ENCODE results near the gene MYO1G. TPM values are rescaled to one million over a fixed set of nuclear protein-coding genes. Genes with fewer than 3 reads are reported as not detected.

MYO1G gene
- total and polyA plus RNA-seq, 8 donors = 1.7 to 16.7 (median 3.3) TPM

GRCh38 chr7:44985033-44985695 lies 6.3 kb upstream of the MYO1G start:
- no peak for TF ChIP-seq EP300 (IDR thresholded peaks at IDR 0.05)
- TF ChIP-seq POLR2AphosphoS5 (IDR thresholded peaks at IDR 0.05) = no peak
- TF ChIP-seq POLR2A (IDR thresholded peaks at IDR 0.05) = no peak
- no peak for DNase-seq
- intact Hi-C loops (cut with DNase I; ENCODE audit: low total_unique reads) = no loop called here
- Histone ChIP-seq H3K4me1 (peaks cover 24 to 48% (median 37%) of the 10 kb centered on the region in 4 donors), H3K9me3 (no peaks in the 10 kb centered on the region), H3K36me3 (peaks cover 30 to 53% (median 48%) of the 10 kb centered on the region in 4 donors), H3K27me3 (no peaks in the 10 kb centered on the region), H3K4me3 (peak overlapping the region; percentile 58 to 71 (median 62)), H3K27ac (peak overlapping the region in 4 of 5 donors; percentile 92 to 96 (median 95))
- 51 to 66% (median 58%) methylated on average over 6 of the region's 6 CpGs for WGBS, 5 donors

GRCh38 chr7:44984478-44984758 lies 5.6 kb upstream of the MYO1G start:
- intact Hi-C loops (cut with DNase I; ENCODE audit: low total_unique reads) = no loop called here
- H3K27ac ChIP-seq = peak overlapping the region in 2 of 5 donors; percentile 96
- 50 to 71% (median 52%) methylated on average over 3 of the region's 3 CpGs for WGBS, 5 donors

GRCh38 chr7:44983742-44984477 lies 5.1 kb upstream of the MYO1G start:
- H3K27ac ChIP-seq = peak overlapping the region in 1 of 5 donors; percentile 96

More at GRCh38 chr7:44984478-44984758, 5.6 kb upstream of the MYO1G start:
- Histone ChIP-seq H3K36me3 (peaks cover 30 to 60% (median 52%) of the 10 kb centered on the region in 4 donors), H3K27me3 (no peaks in the 10 kb centered on the region), H3K4me3 (peak overlapping the region in 2 of 4 donors; percentile 58 to 71), H3K9me3 (no peaks in the 10 kb centered on the region), H3K4me1 (peaks cover 24 to 55% (median 41%) of the 10 kb centered on the region in 4 donors)
- no peak for DNase-seq
- TF ChIP-seq POLR2AphosphoS5 (IDR thresholded peaks at IDR 0.05) = no peak
- no peak for TF ChIP-seq CTCF (IDR thresholded peaks at IDR 0.05)
- TF ChIP-seq POLR2A (IDR thresholded peaks at IDR 0.05) = no peak
- no peak for TF ChIP-seq EP300 (IDR thresholded peaks at IDR 0.05)

GRCh38 chr7:44982970-44983369 lies 4.2 kb upstream of the MYO1G start:
- H3K9me3 ChIP-seq = no peaks in the 10 kb centered on the region
- intact Hi-C loops (cut with DNase I; ENCODE audit: low total_unique reads) = no loop called here
- TF ChIP-seq POLR2AphosphoS5 (IDR thresholded peaks at IDR 0.05) = no peak
- TF ChIP-seq CTCF (IDR thresholded peaks at IDR 0.05) = no peak
- no peak for TF ChIP-seq EP300 (IDR thresholded peaks at IDR 0.05)
- no peak overlapping the region for H3K27ac ChIP-seq
- H3K27me3 ChIP-seq = no peaks in the 10 kb centered on the region
- no peak for DNase-seq
- H3K36me3 ChIP-seq = peaks cover 30 to 73% (median 65%) of the 10 kb centered on the region in 4 donors
- peaks cover 24 to 57% (median 41%) of the 10 kb centered on the region in 4 donors for H3K4me1 ChIP-seq
- 81 to 100% (median 93%) methylated on average over 1 of the region's 1 CpG for whole genome bisulfite sequencing, 5 donors
- no peak overlapping the region for H3K4me3 ChIP-seq

More at GRCh38 chr7:44983742-44984477, 5.1 kb upstream of the MYO1G start:
- DNase-seq = no peak
- Histone ChIP-seq H3K4me3 (peak overlapping the region in 2 of 4 donors; percentile 58 to 71), H3K4me1 (peaks cover 24 to 57% (median 41%) of the 10 kb centered on the region in 4 donors), H3K27me3 (no peaks in the 10 kb centered on the region), H3K36me3 (peaks cover 30 to 65% (median 56%) of the 10 kb centered on the region in 4 donors), H3K9me3 (no peaks in the 10 kb centered on the region)
- 81 to 94% (median 83%) methylated on average over 6 of the region's 6 CpGs for WGBS, 5 donors
- intact Hi-C loops (cut with DNase I; ENCODE audit: low total_unique reads) = no loop called here
- TF ChIP-seq EP300 (IDR thresholded peaks at IDR 0.05) = no peak
- TF ChIP-seq CTCF (IDR thresholded peaks at IDR 0.05) = no peak
- no peak for TF ChIP-seq POLR2AphosphoS5 (IDR thresholded peaks at IDR 0.05)
- no peak for TF ChIP-seq POLR2A (IDR thresholded peaks at IDR 0.05)
